HCT116 (cell line): Measurements from ENCODE around the gene JOSD1. TPM values are rescaled to one million over a fixed set of nuclear protein-coding genes. Genes with fewer than 3 reads are reported as not detected.

Experiments used
- ATAC-seq: fragments of 200-7000 bp; cut with Tn5 transposase; 2 replicates; pipeline ENCODE4 v1.9.1; 2020; ENCODE audit warnings: mild to moderate bottlenecking, moderate library complexity
- BruUV-seq: library from RNA; stranded (reverse); fragments of 400-500 nt; replicated peaks from 2 replicates; lab custom pipeline; 2021; lab: Mats Ljungman, UMichigan
- CTCF ChIA-PET: fragments of 300-600 bp; sonication (Branson Sonifier 250); formaldehyde crosslinking; loops from one replicate; lab custom pipeline; 2021; ENCODE audit warnings: antibody characterized with exemption; lab: Charles Lee
- POLR2A ChIA-PET: fragments of 300-600, 350-600 bp; sonication (Branson Sonifier 250); formaldehyde crosslinking; loops from one replicate; lab custom pipeline; 2021; ENCODE audit warnings: antibody characterized with exemption; lab: Charles Lee
- RAD21 ChIA-PET, 2 experiments: fragments of 300-600 bp; sonication (Branson Sonifier 250); formaldehyde crosslinking; loops; one replicate each; lab custom pipeline; 2023; ENCODE audit warnings: low total read pairs in 2 of 2; ENCODE audit not compliant: uncharacterized antibody in 2 of 2, unreplicated experiment in 2 of 2, low non-redundant PET in 1 of 2; lab: Charles Lee
- DNase-seq: peaks from one replicate; pipeline ENCODE4 v3.0.0-alpha.2; 2010; ENCODE audit warnings: low read depth, low spot score
- H2AFZ ChIP-seq: fragments of 200-600 bp; shearing (Covaris generic), sonication (generic); 2 replicates; pipeline ENCODE4 v1.6.1; 2017; ENCODE audit warnings: low read depth, mixed run types, mixed read lengths, antibody characterized with exemption, low read length; ENCODE audit not compliant: poor library complexity, severe bottlenecking
- H3K27ac ChIP-seq: 2 replicates; pipeline ENCODE4 v1.5.1; 2012; ENCODE audit warnings: low read depth, low read length
- H3K27me3 ChIP-seq: fragments of 200-600 bp; sonication (generic); 2 replicates; pipeline ENCODE4 v1.6.1; 2016; ENCODE audit warnings: mixed run types, low read length, mixed read lengths; ENCODE audit not compliant: insufficient read depth
- H3K36me3 ChIP-seq, 2 experiments: fragments of 200-500 bp in 1 of 2; fragments of 200-600 bp in 1 of 2; sonication (Bioruptor generic) in 1 of 2; sonication (generic) in 1 of 2; 2 replicates each; pipeline versions ENCODE4 v1.5.1 to v1.6.1; 2014 to 2016; ENCODE audit warnings: low read length in 2 of 2, inconsistent platforms in 1 of 2, mixed read lengths in 1 of 2, mixed run types in 1 of 2; ENCODE audit not compliant: insufficient read depth in 2 of 2, control insufficient read depth in 1 of 2
- H3K4me1 ChIP-seq, 2 experiments: fragments of 200-600 bp in 1 of 2; sonication (generic) in 1 of 2; 2 replicates each; pipeline versions ENCODE4 v1.5.1 to v1.6.1; 2012 to 2017; ENCODE audit warnings: low read length in 2 of 2, inconsistent platforms in 1 of 2, mild to moderate bottlenecking in 1 of 2, mixed read lengths in 1 of 2, mixed run types in 1 of 2, moderate library complexity in 1 of 2; ENCODE audit not compliant: insufficient read depth in 2 of 2, control insufficient read depth in 1 of 2
- H3K4me2 ChIP-seq: fragments of 200-600 bp; sonication (generic); 2 replicates; pipeline ENCODE4 v1.6.1; 2017; ENCODE audit warnings: mixed run types, low read length, mixed read lengths
- H3K4me3 ChIP-seq, 2 experiments: fragments of 200-600 bp in 1 of 2; sonication (generic) in 1 of 2; replicated peaks in 1 of 2; 2 replicates each; pipeline ENCODE4 v1.5.1; 2011 to 2016; ENCODE audit warnings: low read length in 2 of 2, control low read depth in 1 of 2, low read depth in 1 of 2, mild to moderate bottlenecking in 1 of 2, mixed read lengths in 1 of 2, mixed run types in 1 of 2
- H3K79me2 ChIP-seq: fragments of 200-600 bp; sonication (generic); 2 replicates; pipeline ENCODE4 v1.6.1; 2017; ENCODE audit warnings: mild to moderate bottlenecking, mixed run types, low read length, moderate library complexity, mixed read lengths; ENCODE audit not compliant: insufficient read depth
- H3K9ac ChIP-seq: fragments of 200-600 bp; sonication (generic); 2 replicates; pipeline ENCODE4 v1.6.1; 2016; ENCODE audit warnings: low read length, mixed read lengths
- H3K9me2 ChIP-seq: fragments of 200-600 bp; sonication (generic), shearing (Covaris generic); 2 replicates; pipeline ENCODE4 v1.6.1; 2017; ENCODE audit warnings: mixed run types, mild to moderate bottlenecking, moderate library complexity; ENCODE audit not compliant: insufficient read depth
- H3K9me3 ChIP-seq, 2 experiments: fragments of 200-500 bp in 1 of 2; fragments of 200-600 bp in 1 of 2; sonication (Bioruptor generic) in 1 of 2; sonication (generic) in 1 of 2; 2 replicates each; pipeline ENCODE4 v1.6.1; 2014 to 2017; ENCODE audit warnings: low read length in 2 of 2, mixed read lengths in 2 of 2, inconsistent platforms in 1 of 2, low read depth in 1 of 2, mild to moderate bottlenecking in 1 of 2, mixed run types in 1 of 2, moderate library complexity in 1 of 2; ENCODE audit not compliant: control insufficient read depth in 1 of 2, insufficient read depth in 1 of 2
- H4K20me1 ChIP-seq: fragments of 200-600 bp; sonication (generic), shearing (Covaris generic); 2 replicates; pipeline ENCODE4 v1.6.1; 2017; ENCODE audit warnings: mixed run types, mild to moderate bottlenecking, moderate library complexity; ENCODE audit not compliant: insufficient read depth
- CBX3 ChIP-seq: IDR thresholded peaks from 2 replicates; pipeline ENCODE4 v1.6.1; 2012; ENCODE audit warnings: low read depth
- EGR1 ChIP-seq: IDR thresholded peaks from 2 replicates; pipeline ENCODE4 v1.6.1; 2012; ENCODE audit warnings: low read depth
- EZH2 ChIP-seq: fragments of 200-600 bp; sonication (generic); IDR thresholded peaks from 2 replicates; pipeline ENCODE4 v1.6.1; 2017; ENCODE audit warnings: antibody characterized with exemption, mixed run types
- POLR2AphosphoS5 ChIP-seq: IDR thresholded peaks from 2 replicates; pipeline ENCODE4 v1.6.1; 2011; ENCODE audit warnings: mild to moderate bottlenecking, low read depth, low read length, moderate library complexity
- SP1 ChIP-seq: IDR thresholded peaks from 2 replicates; pipeline ENCODE4 v1.6.1; 2012; ENCODE audit warnings: low read depth
- ZBTB33 ChIP-seq: IDR thresholded peaks from 2 replicates; pipeline ENCODE4 v1.6.1; 2011; ENCODE audit warnings: mild to moderate bottlenecking, low read length, moderate library complexity; ENCODE audit not compliant: insufficient replicate concordance; ENCODE audit errors: extremely low read depth
- ZNF274 ChIP-seq: fragments of 200-500 bp; sonication (Bioruptor generic); IDR thresholded peaks from 2 replicates; pipeline ENCODE4 v1.6.1; 2014; ENCODE audit warnings: mild to moderate bottlenecking, low read depth, low read length, inconsistent platforms
- intact Hi-C: fragments of 100-400 bp; cut with micrococcal nuclease; formaldehyde crosslinking; loops from 2 replicates; pipeline ENCODE4 v1.10.0; 2022
- total RNA-seq: library from RNA; stranded (reverse); gene quantifications from one replicate; pipeline ENCODE4 v1.2.1, GENCODE V29; 2021; ENCODE audit not compliant: unreplicated experiment

JOSD1 gene
- total RNA-seq, 1 experiment from 2014 or later = 67.3 TPM

GRCh38 chr22:38684895-38685294 lies 15.8 kb downstream of the JOSD1 start:
- no peaks in the 10 kb centered on the region for H3K9me2 ChIP-seq
- H3K27ac ChIP-seq = no peak overlapping the region
- peaks cover 4 to 7% of the 10 kb centered on the region in 2 experiments; a peak in 1 of 4 replicates for H3K9me3 ChIP-seq
- DNase-seq = no peak
- no peak overlapping the region for H3K9ac ChIP-seq
- H3K79me2 ChIP-seq = peaks cover 56% of the 10 kb centered on the region
- no peak overlapping the region for H3K4me3 ChIP-seq
- H3K4me1 ChIP-seq = peaks cover 2 to 12% of the 10 kb centered on the region in 2 experiments; a peak in 3 of 4 replicates
- RAD21 ChIA-PET = no interaction called here
- no peaks in the 10 kb centered on the region for H3K27me3 ChIP-seq
- CTCF ChIA-PET = no interaction called here
- no peak for ATAC-seq
- no TSS peak for BruUV-seq
- POLR2A ChIA-PET = interaction anchor here (4.6 kb wide), 1 partner anchor 10 kb away, joined by 26 read pairs; no protein-coding TSS in a partner anchor
- no peak overlapping the region for H3K4me2 ChIP-seq
- H3K36me3 ChIP-seq = peaks cover 27 to 61% of the 10 kb centered on the region in 2 experiments
- 0 out of 2 replicates have a peak, but pooled peaks cover 5% of the 10 kb centered on the region for H4K20me1 ChIP-seq
- intact Hi-C loops = no loop called here
- no peak overlapping the region for H2AFZ ChIP-seq
- no peak for TF ChIP-seq CBX3
- no peak for TF ChIP-seq SP1
- no peak for TF ChIP-seq EZH2
- no peak for TF ChIP-seq ZNF274
- TF ChIP-seq EGR1 = no peak
- TF ChIP-seq ZBTB33 = no peak
- TF ChIP-seq POLR2AphosphoS5 = no peak
